H9 (cell line): ENCODE results near the gene PNPLA2. TPM values are rescaled to one million over a fixed set of nuclear protein-coding genes. Genes with fewer than 3 reads are reported as not detected.

Experiments used
- DNase-seq: peaks from one replicate; pipeline ENCODE4 v3.0.0-alpha.2; 2017
- H2AFZ ChIP-seq: one replicate; pipeline ENCODE4 v1.6.1; 2013; ENCODE audit warnings: mild to moderate bottlenecking, low read length, control low read depth, moderate library complexity
- H2AK5ac ChIP-seq: 2 replicates; pipeline ENCODE4 v1.6.1; 2013; ENCODE audit warnings: low read length, control low read depth, mixed read lengths; ENCODE audit not compliant: insufficient read length
- H2BK120ac ChIP-seq: one replicate; pipeline ENCODE4 v1.6.1; 2013; ENCODE audit warnings: low read depth, mild to moderate bottlenecking, low read length, control low read depth, inconsistent platforms; ENCODE audit not compliant: poor library complexity, severe bottlenecking
- H2BK12ac ChIP-seq: 2 replicates; pipeline ENCODE4 v1.6.1; 2013; ENCODE audit warnings: low read length, control low read depth, mixed read lengths, low read depth; ENCODE audit not compliant: insufficient read length
- H2BK15ac ChIP-seq: 2 replicates; pipeline ENCODE4 v1.6.1; 2013; ENCODE audit warnings: low read depth, low read length, control low read depth
- H2BK20ac ChIP-seq: one replicate; pipeline ENCODE4 v1.6.1; 2013; ENCODE audit warnings: low read depth, mild to moderate bottlenecking, low read length, control low read depth, inconsistent platforms; ENCODE audit not compliant: poor library complexity, severe bottlenecking
- H2BK5ac ChIP-seq: 2 replicates; pipeline ENCODE4 v1.6.1; 2013; ENCODE audit warnings: low read length, control low read depth, mixed read lengths; ENCODE audit not compliant: insufficient read length
- H3K14ac ChIP-seq: 2 replicates; pipeline ENCODE4 v1.6.1; 2013; ENCODE audit warnings: low read length, control low read depth; ENCODE audit not compliant: insufficient read depth
- H3K18ac ChIP-seq: 2 replicates; pipeline ENCODE4 v1.6.1; 2013; ENCODE audit warnings: low read depth, mild to moderate bottlenecking, mixed read lengths, low read length, control low read depth; ENCODE audit not compliant: insufficient read length
- H3K23ac ChIP-seq: 2 replicates; pipeline ENCODE4 v1.6.1; 2013; ENCODE audit warnings: low read length, control low read depth, mixed read lengths, low read depth; ENCODE audit not compliant: insufficient read length
- H3K23me2 ChIP-seq: 2 replicates; pipeline ENCODE4 v1.6.1; 2013; ENCODE audit warnings: low read depth, mild to moderate bottlenecking, mixed read lengths, low read length, control low read depth; ENCODE audit not compliant: insufficient read length, poor library complexity, severe bottlenecking
- H3K27ac ChIP-seq: 2 replicates; pipeline ENCODE4 v1.5.1; 2013; ENCODE audit warnings: low read length, control low read depth, mixed read lengths, low read depth; ENCODE audit not compliant: insufficient read length
- H3K27me3 ChIP-seq: 2 replicates; pipeline ENCODE4 v1.6.1; 2013; ENCODE audit warnings: low read length, control low read depth, inconsistent platforms; ENCODE audit not compliant: insufficient read depth
- H3K4ac ChIP-seq: 2 replicates; pipeline ENCODE4 v1.6.1; 2013; ENCODE audit warnings: low read depth, mild to moderate bottlenecking, control low read depth, inconsistent platforms, low read length, moderate library complexity
- H3K4me1 ChIP-seq: 2 replicates; pipeline ENCODE4 v1.6.1; 2013; ENCODE audit warnings: low read length, control low read depth, inconsistent platforms; ENCODE audit not compliant: insufficient read depth
- H3K4me2 ChIP-seq: 2 replicates; pipeline ENCODE4 v1.6.1; 2013; ENCODE audit warnings: low read length, control low read depth, mixed read lengths; ENCODE audit not compliant: insufficient read length, insufficient read depth
- H3K56ac ChIP-seq: 2 replicates; pipeline ENCODE4 v1.6.1; 2013; ENCODE audit warnings: low read depth, mild to moderate bottlenecking, mixed read lengths, low read length, control low read depth; ENCODE audit not compliant: insufficient read length
- H3K79me1 ChIP-seq: 2 replicates; pipeline ENCODE4 v1.6.1; 2013; ENCODE audit warnings: low read depth, mild to moderate bottlenecking, moderate library complexity, low read length, control low read depth, inconsistent platforms; ENCODE audit not compliant: insufficient read depth, poor library complexity, severe bottlenecking
- H3K79me2 ChIP-seq: 2 replicates; pipeline ENCODE4 v1.6.1; 2013; ENCODE audit warnings: low read length, control low read depth, inconsistent platforms; ENCODE audit not compliant: insufficient read depth
- H3K9ac ChIP-seq: 2 replicates; pipeline ENCODE4 v1.6.1; 2013; ENCODE audit warnings: low read length, control low read depth, mixed read lengths; ENCODE audit not compliant: insufficient read length; ENCODE audit errors: extremely low read depth
- H3K9me3 ChIP-seq: one replicate; pipeline ENCODE4 v1.6.1; 2013; ENCODE audit warnings: low read depth, low read length, inconsistent platforms; ENCODE audit not compliant: control insufficient read depth
- H3T11ph ChIP-seq: one replicate; pipeline ENCODE4 v1.6.1; 2013; ENCODE audit warnings: mild to moderate bottlenecking, low read length, control low read depth, inconsistent platforms
- H4K20me1 ChIP-seq: one replicate; pipeline ENCODE4 v1.6.1; 2013; ENCODE audit not compliant: control insufficient read depth, insufficient read length, insufficient read depth
- H4K5ac ChIP-seq: 2 replicates; pipeline ENCODE4 v1.6.1; 2013; ENCODE audit warnings: low read depth, mild to moderate bottlenecking, mixed read lengths, low read length, control low read depth; ENCODE audit not compliant: insufficient read length
- H4K8ac ChIP-seq: replicated peaks from 2 replicates; pipeline ENCODE4 v1.6.1; 2013; ENCODE audit warnings: low read length, control low read depth, mixed read lengths, low read depth; ENCODE audit not compliant: insufficient read length
- H4K91ac ChIP-seq: 2 replicates; pipeline ENCODE4 v1.6.1; 2013; ENCODE audit warnings: low read depth, mild to moderate bottlenecking, moderate library complexity, mixed read lengths, low read length, control low read depth; ENCODE audit not compliant: insufficient read length
- H3K27ac Mint-ChIP-seq, 3 experiments: 2 replicates in 2 of 3; 3 replicates in 1 of 3; pipeline ENCODE4 v1.8.0; 2020 to 2021; ENCODE audit warnings: mixed read lengths in 3 of 3, mild to moderate bottlenecking in 1 of 3, moderate library complexity in 1 of 3
- H3K27me3 Mint-ChIP-seq: 2 replicates; pipeline ENCODE4 v1.8.0; 2021; ENCODE audit warnings: low read depth, mild to moderate bottlenecking, moderate library complexity, mixed read lengths
- H3K36me3 Mint-ChIP-seq, 3 experiments: 2 replicates in 2 of 3; 3 replicates in 1 of 3; pipeline ENCODE4 v1.8.0; 2020 to 2021; ENCODE audit warnings: low read depth in 3 of 3, mixed read lengths in 3 of 3; ENCODE audit not compliant: insufficient read depth in 1 of 3
- H3K4me1 Mint-ChIP-seq, 2 experiments: 2 replicates each; pipeline ENCODE4 v1.8.0; 2020; ENCODE audit warnings: mixed read lengths in 2 of 2
- H3K4me3 Mint-ChIP-seq, 2 experiments: 2 replicates in 1 of 2; 3 replicates in 1 of 2; pipeline ENCODE4 v1.8.0; 2020 to 2021; ENCODE audit warnings: mild to moderate bottlenecking in 2 of 2, mixed read lengths in 2 of 2, moderate library complexity in 1 of 2
- H3K9me3 Mint-ChIP-seq, 2 experiments: 2 replicates in 1 of 2; 3 replicates in 1 of 2; pipeline ENCODE4 v1.8.0; 2020; ENCODE audit warnings: mild to moderate bottlenecking in 2 of 2, mixed read lengths in 2 of 2, moderate library complexity in 1 of 2
- CTCF ChIP-seq: fragments of 200-600 bp; sonication (generic); conservative IDR thresholded peaks from 3 replicates; pipeline ENCODE4 v1.8.0; 2021; ENCODE audit warnings: antibody characterized with exemption, mild to moderate bottlenecking
- WGBS: extraction: QIAGEN DNeasy Blood & Tissue Kit; methylation state at CpG from one replicate; pipeline ENCODE4 v1.1.7; 2013; ENCODE audit warnings: missing lambda C conversion rate, low lambda C conversion rate, mixed read lengths; ENCODE audit not compliant: insufficient read length; ENCODE audit errors: extremely low coverage; 5-methylcytosine and 5-hydroxymethylcytosine counted together
- total RNA-seq: library from RNA; stranded (reverse); gene quantifications from 2 replicates; pipeline ENCODE4 v1.2.1, GENCODE V29; 2021

Gene PNPLA2
- total RNA-seq, 1 experiment from 2014 or later = 67.3 TPM

- no peak overlapping the region for H3K27ac Mint-ChIP-seq
- no peaks in the 10 kb centered on the region for H3K9me3 Mint-ChIP-seq
- H3K27me3 Mint-ChIP-seq = no peaks in the 10 kb centered on the region
- no peaks in the 10 kb centered on the region for H4K20me1 ChIP-seq
- peaks cover 10 to 52% (median 46%) of the 10 kb centered on the region in 3 experiments; a peak in 6 of 7 replicates for H3K36me3 Mint-ChIP-seq
- no CpG with 5 or more reads among the region's 8 CpGs for WGBS
- no peak overlapping the region for H3K14ac ChIP-seq
- H2BK20ac ChIP-seq = no peak overlapping the region
- H3K9me3 ChIP-seq = no peaks in the 10 kb centered on the region
- no peak overlapping the region for H2AFZ ChIP-seq
- H4K91ac ChIP-seq = no peak overlapping the region
- H2BK5ac ChIP-seq = no peak overlapping the region
- H2BK12ac ChIP-seq = no peak overlapping the region
- H3K27me3 ChIP-seq = no peaks in the 10 kb centered on the region
- H3K4me1 Mint-ChIP-seq = peaks cover 16 to 27% of the 10 kb centered on the region in 2 experiments
- no peak for DNase-seq
- no peaks in the 10 kb centered on the region; the same call in 1 of the 2 replicates for H3K79me2 ChIP-seq
- H3K9ac ChIP-seq = no peak overlapping the region
- H3K4me1 ChIP-seq = no peaks in the 10 kb centered on the region
- H3T11ph ChIP-seq = no peak overlapping the region
- no peak overlapping the region for H3K4me3 Mint-ChIP-seq
- H3K23me2 ChIP-seq = peaks cover 5% of the 10 kb centered on the region
- H3K56ac ChIP-seq = no peak overlapping the region
- H3K27ac ChIP-seq = no peak overlapping the region
- H2BK120ac ChIP-seq = no peak overlapping the region
- H4K5ac ChIP-seq = no peak overlapping the region
- H3K4me2 ChIP-seq = no peak overlapping the region
- H3K79me1 ChIP-seq = peaks cover 2% of the 10 kb centered on the region
- H3K18ac ChIP-seq = no peak overlapping the region
- no peak for TF ChIP-seq CTCF
- no peak overlapping the region for H3K4ac ChIP-seq
- H2AK5ac ChIP-seq = no peak overlapping the region
- no peak overlapping the region for H3K23ac ChIP-seq
- H4K8ac ChIP-seq = no peak overlapping the region
- H2BK15ac ChIP-seq = no peak overlapping the region
Observed at GRCh38 chr11:837990-838307, 19.2 kb downstream of the PNPLA2 start.
